H9 (cell line): Measurements from ENCODE around the gene FLT1. TPM values are rescaled to one million over a fixed set of nuclear protein-coding genes. Genes with fewer than 3 reads are reported as not detected.

Experiments
- DNase-seq: peaks from one replicate; pipeline ENCODE4 v3.0.0-alpha.2; 2017
- H2AFZ ChIP-seq: one replicate; pipeline ENCODE4 v1.6.1; 2013; ENCODE audit warnings: mild to moderate bottlenecking, low read length, control low read depth, moderate library complexity
- H2AK5ac ChIP-seq: 2 replicates; pipeline ENCODE4 v1.6.1; 2013; ENCODE audit warnings: low read length, control low read depth, mixed read lengths; ENCODE audit not compliant: insufficient read length
- H2BK120ac ChIP-seq: one replicate; pipeline ENCODE4 v1.6.1; 2013; ENCODE audit warnings: low read depth, mild to moderate bottlenecking, low read length, control low read depth, inconsistent platforms; ENCODE audit not compliant: poor library complexity, severe bottlenecking
- H2BK12ac ChIP-seq: 2 replicates; pipeline ENCODE4 v1.6.1; 2013; ENCODE audit warnings: low read length, control low read depth, mixed read lengths, low read depth; ENCODE audit not compliant: insufficient read length
- H2BK15ac ChIP-seq: 2 replicates; pipeline ENCODE4 v1.6.1; 2013; ENCODE audit warnings: low read depth, low read length, control low read depth
- H2BK20ac ChIP-seq: one replicate; pipeline ENCODE4 v1.6.1; 2013; ENCODE audit warnings: low read depth, mild to moderate bottlenecking, low read length, control low read depth, inconsistent platforms; ENCODE audit not compliant: poor library complexity, severe bottlenecking
- H2BK5ac ChIP-seq: 2 replicates; pipeline ENCODE4 v1.6.1; 2013; ENCODE audit warnings: low read length, control low read depth, mixed read lengths; ENCODE audit not compliant: insufficient read length
- H3K14ac ChIP-seq: 2 replicates; pipeline ENCODE4 v1.6.1; 2013; ENCODE audit warnings: low read length, control low read depth; ENCODE audit not compliant: insufficient read depth
- H3K18ac ChIP-seq: 2 replicates; pipeline ENCODE4 v1.6.1; 2013; ENCODE audit warnings: low read depth, mild to moderate bottlenecking, mixed read lengths, low read length, control low read depth; ENCODE audit not compliant: insufficient read length
- H3K23ac ChIP-seq: 2 replicates; pipeline ENCODE4 v1.6.1; 2013; ENCODE audit warnings: low read length, control low read depth, mixed read lengths, low read depth; ENCODE audit not compliant: insufficient read length
- H3K23me2 ChIP-seq: 2 replicates; pipeline ENCODE4 v1.6.1; 2013; ENCODE audit warnings: low read depth, mild to moderate bottlenecking, mixed read lengths, low read length, control low read depth; ENCODE audit not compliant: insufficient read length, poor library complexity, severe bottlenecking
- H3K27ac ChIP-seq: 2 replicates; pipeline ENCODE4 v1.5.1; 2013; ENCODE audit warnings: low read length, control low read depth, mixed read lengths, low read depth; ENCODE audit not compliant: insufficient read length
- H3K27me3 ChIP-seq: 2 replicates; pipeline ENCODE4 v1.6.1; 2013; ENCODE audit warnings: low read length, control low read depth, inconsistent platforms; ENCODE audit not compliant: insufficient read depth
- H3K4ac ChIP-seq: 2 replicates; pipeline ENCODE4 v1.6.1; 2013; ENCODE audit warnings: low read depth, mild to moderate bottlenecking, control low read depth, inconsistent platforms, low read length, moderate library complexity
- H3K4me1 ChIP-seq: 2 replicates; pipeline ENCODE4 v1.6.1; 2013; ENCODE audit warnings: low read length, control low read depth, inconsistent platforms; ENCODE audit not compliant: insufficient read depth
- H3K4me2 ChIP-seq: 2 replicates; pipeline ENCODE4 v1.6.1; 2013; ENCODE audit warnings: low read length, control low read depth, mixed read lengths; ENCODE audit not compliant: insufficient read length, insufficient read depth
- H3K56ac ChIP-seq: 2 replicates; pipeline ENCODE4 v1.6.1; 2013; ENCODE audit warnings: low read depth, mild to moderate bottlenecking, mixed read lengths, low read length, control low read depth; ENCODE audit not compliant: insufficient read length
- H3K79me1 ChIP-seq: 2 replicates; pipeline ENCODE4 v1.6.1; 2013; ENCODE audit warnings: low read depth, mild to moderate bottlenecking, moderate library complexity, low read length, control low read depth, inconsistent platforms; ENCODE audit not compliant: insufficient read depth, poor library complexity, severe bottlenecking
- H3K79me2 ChIP-seq: 2 replicates; pipeline ENCODE4 v1.6.1; 2013; ENCODE audit warnings: low read length, control low read depth, inconsistent platforms; ENCODE audit not compliant: insufficient read depth
- H3K9ac ChIP-seq: 2 replicates; pipeline ENCODE4 v1.6.1; 2013; ENCODE audit warnings: low read length, control low read depth, mixed read lengths; ENCODE audit not compliant: insufficient read length; ENCODE audit errors: extremely low read depth
- H3K9me3 ChIP-seq: one replicate; pipeline ENCODE4 v1.6.1; 2013; ENCODE audit warnings: low read depth, low read length, inconsistent platforms; ENCODE audit not compliant: control insufficient read depth
- H3T11ph ChIP-seq: one replicate; pipeline ENCODE4 v1.6.1; 2013; ENCODE audit warnings: mild to moderate bottlenecking, low read length, control low read depth, inconsistent platforms
- H4K20me1 ChIP-seq: one replicate; pipeline ENCODE4 v1.6.1; 2013; ENCODE audit not compliant: control insufficient read depth, insufficient read length, insufficient read depth
- H4K5ac ChIP-seq: 2 replicates; pipeline ENCODE4 v1.6.1; 2013; ENCODE audit warnings: low read depth, mild to moderate bottlenecking, mixed read lengths, low read length, control low read depth; ENCODE audit not compliant: insufficient read length
- H4K8ac ChIP-seq: replicated peaks from 2 replicates; pipeline ENCODE4 v1.6.1; 2013; ENCODE audit warnings: low read length, control low read depth, mixed read lengths, low read depth; ENCODE audit not compliant: insufficient read length
- H4K91ac ChIP-seq: 2 replicates; pipeline ENCODE4 v1.6.1; 2013; ENCODE audit warnings: low read depth, mild to moderate bottlenecking, moderate library complexity, mixed read lengths, low read length, control low read depth; ENCODE audit not compliant: insufficient read length
- H3K27ac Mint-ChIP-seq, 3 experiments: 2 replicates in 2 of 3; 3 replicates in 1 of 3; pipeline ENCODE4 v1.8.0; 2020 to 2021; ENCODE audit warnings: mixed read lengths in 3 of 3, mild to moderate bottlenecking in 1 of 3, moderate library complexity in 1 of 3
- H3K27me3 Mint-ChIP-seq: 2 replicates; pipeline ENCODE4 v1.8.0; 2021; ENCODE audit warnings: low read depth, mild to moderate bottlenecking, moderate library complexity, mixed read lengths
- H3K36me3 Mint-ChIP-seq, 3 experiments: 2 replicates in 2 of 3; 3 replicates in 1 of 3; pipeline ENCODE4 v1.8.0; 2020 to 2021; ENCODE audit warnings: low read depth in 3 of 3, mixed read lengths in 3 of 3; ENCODE audit not compliant: insufficient read depth in 1 of 3
- H3K4me1 Mint-ChIP-seq, 2 experiments: 2 replicates each; pipeline ENCODE4 v1.8.0; 2020; ENCODE audit warnings: mixed read lengths in 2 of 2
- H3K4me3 Mint-ChIP-seq, 2 experiments: 2 replicates in 1 of 2; 3 replicates in 1 of 2; pipeline ENCODE4 v1.8.0; 2020 to 2021; ENCODE audit warnings: mild to moderate bottlenecking in 2 of 2, mixed read lengths in 2 of 2, moderate library complexity in 1 of 2
- H3K9me3 Mint-ChIP-seq, 2 experiments: 2 replicates in 1 of 2; 3 replicates in 1 of 2; pipeline ENCODE4 v1.8.0; 2020; ENCODE audit warnings: mild to moderate bottlenecking in 2 of 2, mixed read lengths in 2 of 2, moderate library complexity in 1 of 2
- CTCF ChIP-seq: fragments of 200-600 bp; sonication (generic); conservative IDR thresholded peaks from 3 replicates; pipeline ENCODE4 v1.8.0; 2021; ENCODE audit warnings: antibody characterized with exemption, mild to moderate bottlenecking
- WGBS: extraction: QIAGEN DNeasy Blood & Tissue Kit; methylation state at CpG from one replicate; pipeline ENCODE4 v1.1.7; 2013; ENCODE audit warnings: missing lambda C conversion rate, low lambda C conversion rate, mixed read lengths; ENCODE audit not compliant: insufficient read length; ENCODE audit errors: extremely low coverage; 5-methylcytosine and 5-hydroxymethylcytosine counted together
- total RNA-seq: library from RNA; stranded (reverse); gene quantifications from 2 replicates; pipeline ENCODE4 v1.2.1, GENCODE V29; 2021

FLT1 gene
- total RNA-seq, 1 experiment from 2014 or later: 84.1 TPM

- no peak overlapping the region for H2BK5ac ChIP-seq
- H3K27me3 Mint-ChIP-seq: no peaks in the 10 kb centered on the region; the same call in 1 of the 2 replicates
- no peaks in the 10 kb centered on the region for H3K36me3 Mint-ChIP-seq
- H3K9ac ChIP-seq: no peak overlapping the region
- H3K27ac ChIP-seq: no peak overlapping the region
- no peak overlapping the region for H2AFZ ChIP-seq
- no peak overlapping the region for H3K56ac ChIP-seq
- H3K14ac ChIP-seq: no peak overlapping the region
- H3K9me3 Mint-ChIP-seq: no peaks in the 10 kb centered on the region
- no peak overlapping the region for H2BK15ac ChIP-seq
- H3K23me2 ChIP-seq: peaks cover 12% of the 10 kb centered on the region
- no peak overlapping the region for H4K5ac ChIP-seq
- no CpG with 5 or more reads among the region's 13 CpGs for WGBS
- H3T11ph ChIP-seq: no peak overlapping the region
- no peak overlapping the region for H3K4me2 ChIP-seq
- TF ChIP-seq CTCF: no peak
- peaks cover 19 to 20% of the 10 kb centered on the region in 2 experiments for H3K4me1 Mint-ChIP-seq
- peaks cover 22% of the 10 kb centered on the region; the same call in 1 of the 2 replicates for H3K4me1 ChIP-seq
- H3K9me3 ChIP-seq: no peaks in the 10 kb centered on the region
- H3K4me3 Mint-ChIP-seq: no peak overlapping the region
- H2BK12ac ChIP-seq: no peak overlapping the region
- no peak overlapping the region for H3K4ac ChIP-seq
- no peak overlapping the region for H4K8ac ChIP-seq
- H3K27me3 ChIP-seq: no peaks in the 10 kb centered on the region; the same call in 1 of the 2 replicates
- H2BK20ac ChIP-seq: no peak overlapping the region
- no peaks in the 10 kb centered on the region for H3K79me1 ChIP-seq
- DNase-seq: no peak
- H4K20me1 ChIP-seq: no peaks in the 10 kb centered on the region
- no peak overlapping the region for H2BK120ac ChIP-seq
- H3K27ac Mint-ChIP-seq: peak overlapping the region in 1 of 3 experiments; percentile 55; a peak in 1 of 7 replicates
- H3K23ac ChIP-seq: no peak overlapping the region
- H3K18ac ChIP-seq: no peak overlapping the region
- H3K79me2 ChIP-seq: no peaks in the 10 kb centered on the region
- H4K91ac ChIP-seq: no peak overlapping the region
- no peak overlapping the region for H2AK5ac ChIP-seq
Measured at GRCh38 chr13:28527629-28528028, 32.7 kb upstream of the FLT1 start.
